Prostate gland (tissue), 2 donors: ENCODE results near the gene SRGAP3.

ENCODE experiments used
- CTCF ChIP-seq, 4 experiments: fragments of 200-600 bp in 2 of 4; fragments of 450-650 bp in 2 of 4; sonication (generic) in 2 of 4; IDR thresholded peaks; 1 replicate in 3 of 4; 2 replicates in 1 of 4; pipeline ENCODE4 v1.5.1; 2016 to 2019; ENCODE audit warnings: antibody characterized with exemption in 4 of 4, mild to moderate bottlenecking in 2 of 4, moderate library complexity in 2 of 4
- POLR2A ChIP-seq: fragments of 450-650 bp; IDR thresholded peaks from one replicate; pipeline ENCODE4 v1.6.1; 2016; ENCODE audit warnings: antibody characterized with exemption, mild to moderate bottlenecking

DNA sequence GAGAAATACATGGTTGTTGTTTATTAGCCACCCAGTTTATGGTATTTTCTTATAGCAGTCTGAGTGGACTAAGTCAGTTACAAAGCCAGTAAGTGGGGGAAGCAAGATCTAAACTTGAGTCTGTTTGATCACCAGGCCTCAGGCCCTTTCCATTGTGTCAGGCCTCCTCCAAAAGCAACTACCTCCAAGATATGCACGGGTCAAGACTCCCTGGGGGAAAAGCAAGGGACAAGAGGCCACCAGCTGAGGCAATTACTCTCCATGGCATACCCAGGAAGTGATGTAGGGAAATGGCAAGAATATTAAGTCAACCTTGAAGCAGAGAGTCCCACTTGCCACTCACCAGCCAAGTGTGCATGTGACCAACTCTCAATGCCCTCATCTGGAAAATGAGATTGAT is 28.6 kb upstream of the SRGAP3 start:
- no peak for TF ChIP-seq CTCF (IDR thresholded peaks at IDR 0.05)
- no peak for TF ChIP-seq POLR2A
